Subcutaneous abdominal adipose tissue (tissue), 5 donors: ENCODE measurements around the gene TBC1D22B.

Source experiments
- H3K27ac ChIP-seq: one replicate; pipeline ENCODE4 v1.7.0; 2013; ENCODE audit warnings: low read depth, mild to moderate bottlenecking, inconsistent platforms, low read length, moderate library complexity
- H3K27me3 ChIP-seq, 5 donors: one replicate each; pipeline ENCODE4 v1.7.0; 2013; ENCODE audit warnings: low read length in 5 of 5, inconsistent platforms in 1 of 5; ENCODE audit not compliant: control insufficient read depth in 5 of 5, insufficient read depth in 4 of 5
- H3K36me3 ChIP-seq, 5 donors: one replicate each; pipeline ENCODE4 v1.7.0; 2013; ENCODE audit warnings: low read length in 5 of 5; ENCODE audit not compliant: control insufficient read depth in 5 of 5, insufficient read depth in 5 of 5
- H3K4me1 ChIP-seq, 5 donors: one replicate each; pipeline ENCODE4 v1.7.0; 2013; ENCODE audit warnings: low read length in 5 of 5, mild to moderate bottlenecking in 3 of 5, moderate library complexity in 1 of 5; ENCODE audit not compliant: control insufficient read depth in 5 of 5, insufficient read depth in 5 of 5
- H3K4me3 ChIP-seq, 5 donors: one replicate each; pipeline ENCODE4 v1.7.0; 2013; ENCODE audit warnings: low read length in 5 of 5, low read depth in 1 of 5
- H3K9ac ChIP-seq, 5 donors: one replicate each; pipeline ENCODE4 v1.7.0; 2013; ENCODE audit warnings: low read length in 5 of 5, mild to moderate bottlenecking in 4 of 5, moderate library complexity in 3 of 5
- H3K9me3 ChIP-seq, 5 donors: one replicate each; pipeline ENCODE4 v1.7.0; 2013; ENCODE audit warnings: low read length in 5 of 5; ENCODE audit not compliant: control insufficient read depth in 5 of 5
- donor health status: healthy.
- donor health status: healthy.
- donor health status: healthy.
- donor health status: healthy.
- donor health status: healthy.

Gene TBC1D22B

DNA sequence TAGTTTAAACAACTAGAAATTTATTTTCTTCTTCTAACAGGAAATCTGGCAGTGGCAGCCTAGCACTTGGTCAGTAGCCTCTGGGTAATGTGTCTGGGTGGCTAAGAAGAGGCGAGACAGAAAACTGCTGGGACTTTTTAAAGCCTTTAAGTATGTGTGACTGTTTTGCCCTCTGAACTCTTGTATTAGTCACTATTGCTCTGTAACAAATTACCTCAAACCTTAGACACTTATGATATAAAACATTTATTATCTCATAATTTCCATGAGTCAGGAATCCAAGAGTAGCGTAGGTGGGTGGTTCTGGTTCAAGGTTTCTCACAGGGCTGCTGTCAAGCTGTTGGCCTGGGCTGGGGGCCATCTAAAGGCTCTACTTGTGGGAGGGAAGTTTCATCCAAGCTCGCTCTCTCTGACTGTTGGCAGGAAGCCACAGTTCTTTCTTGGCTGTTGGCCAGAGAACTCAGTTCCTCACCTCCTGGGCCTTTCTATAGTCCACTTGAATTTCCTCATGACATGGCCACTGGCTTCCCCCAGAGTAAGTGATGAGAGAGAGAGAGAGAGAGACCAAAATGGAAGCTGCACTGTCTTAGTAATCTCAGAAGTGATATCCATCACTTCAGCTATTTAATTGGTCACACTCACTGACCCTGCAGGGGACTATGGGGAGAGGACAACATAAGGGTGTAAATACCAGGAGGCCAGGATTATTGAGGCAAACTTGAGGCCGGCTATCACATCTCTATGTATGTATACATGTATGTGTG, 17.4 kb upstream of the TBC1D22B start:
- Histone ChIP-seq H3K27ac (peak overlapping the region; percentile 72), H3K9me3 (no peaks in the 10 kb centered on the region), H3K4me1 (peaks cover 10 to 40% (median 34%) of the 10 kb centered on the region in 5 donors)

DNA sequence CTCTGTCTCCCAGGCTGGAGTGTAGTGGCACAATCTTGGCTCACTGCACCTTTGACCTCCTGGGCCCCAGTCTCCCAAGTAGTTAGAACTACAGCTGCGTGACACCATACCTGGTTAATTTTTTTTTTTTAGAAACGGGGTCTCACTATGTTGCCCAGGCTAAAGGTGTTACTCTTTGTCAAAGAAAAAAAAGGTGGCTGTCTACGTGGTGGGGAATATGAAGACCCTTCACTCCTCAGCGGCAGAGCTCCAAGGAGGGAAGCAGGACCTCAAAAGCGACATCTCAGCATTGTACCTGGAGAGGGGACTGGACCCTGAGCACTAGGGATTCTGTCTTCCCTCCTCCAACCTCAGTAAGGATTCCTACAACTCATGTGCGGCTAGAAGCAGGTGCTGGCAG, 16.4 kb upstream of the TBC1D22B start:
- H3K4me1 ChIP-seq: peaks cover 10 to 45% (median 40%) of the 10 kb centered on the region in 5 donors
- no peak overlapping the region for H3K27ac ChIP-seq
- H3K4me3 ChIP-seq: no peak overlapping the region

More for the DNA sequence above, 17.4 kb upstream of the TBC1D22B start:
- no peaks in the 10 kb centered on the region for H3K36me3 ChIP-seq
- H3K27me3 ChIP-seq: no peaks in the 10 kb centered on the region
- peak overlapping the region in 1 of 5 donors; percentile 87 for H3K9ac ChIP-seq
- H3K4me3 ChIP-seq: no peak overlapping the region

DNA sequence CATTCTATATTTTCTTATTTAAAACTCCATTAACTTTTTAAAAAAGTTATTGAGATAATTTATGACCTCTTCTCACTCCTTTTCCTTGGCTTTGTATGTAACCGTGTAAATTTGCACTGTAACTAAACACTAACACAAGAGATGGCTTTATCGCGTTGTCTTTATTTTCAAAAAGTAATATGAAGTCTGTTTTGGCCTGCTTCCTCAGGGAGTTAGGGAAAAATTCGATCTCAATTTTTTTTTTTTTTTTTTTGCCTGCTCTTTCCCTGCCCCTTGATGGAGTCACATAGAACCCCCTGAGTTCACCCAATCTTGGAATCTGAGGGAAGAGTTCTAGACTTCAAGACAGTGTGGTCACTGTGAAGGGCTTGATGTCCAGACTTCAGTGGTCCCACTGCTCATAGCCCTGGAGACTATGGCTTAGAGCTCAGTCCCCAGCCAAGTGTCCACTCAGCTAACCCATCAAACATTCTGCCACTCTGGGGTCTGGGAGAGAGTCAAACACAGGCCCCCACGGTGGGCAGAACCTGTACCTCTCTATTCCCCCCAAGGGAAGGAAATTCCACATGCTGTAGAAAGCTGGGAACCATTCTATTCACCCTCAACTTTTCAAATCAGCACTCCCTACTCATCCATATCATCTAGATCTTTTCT, 15.7 kb upstream of the TBC1D22B start:
- peak overlapping the region; percentile 66 for H3K27ac ChIP-seq
- H3K27me3 ChIP-seq: no peaks in the 10 kb centered on the region
- no peaks in the 10 kb centered on the region for H3K36me3 ChIP-seq
- no peak overlapping the region for H3K9ac ChIP-seq
- peaks cover 10 to 45% (median 43%) of the 10 kb centered on the region in 5 donors for H3K4me1 ChIP-seq
- no peaks in the 10 kb centered on the region for H3K9me3 ChIP-seq
- H3K4me3 ChIP-seq: no peak overlapping the region

More for the DNA sequence above, 16.4 kb upstream of the TBC1D22B start:
- Histone ChIP-seq H3K9ac (no peak overlapping the region), H3K9me3 (no peaks in the 10 kb centered on the region), H3K36me3 (no peaks in the 10 kb centered on the region), H3K27me3 (no peaks in the 10 kb centered on the region)

- H3K4me3 ChIP-seq: no peak overlapping the region
- H3K27me3 ChIP-seq: no peaks in the 10 kb centered on the region
- H3K9me3 ChIP-seq: no peaks in the 10 kb centered on the region
- peak overlapping the region in 1 of 5 donors; percentile 29 for H3K9ac ChIP-seq
- peak overlapping the region; percentile 66 for H3K27ac ChIP-seq
- peaks cover 10 to 45% (median 43%) of the 10 kb centered on the region in 5 donors for H3K4me1 ChIP-seq
- no peaks in the 10 kb centered on the region for H3K36me3 ChIP-seq
Observed at GRCh38 chr6:37242429-37243052, 15.0 kb upstream of the TBC1D22B start.

DNA sequence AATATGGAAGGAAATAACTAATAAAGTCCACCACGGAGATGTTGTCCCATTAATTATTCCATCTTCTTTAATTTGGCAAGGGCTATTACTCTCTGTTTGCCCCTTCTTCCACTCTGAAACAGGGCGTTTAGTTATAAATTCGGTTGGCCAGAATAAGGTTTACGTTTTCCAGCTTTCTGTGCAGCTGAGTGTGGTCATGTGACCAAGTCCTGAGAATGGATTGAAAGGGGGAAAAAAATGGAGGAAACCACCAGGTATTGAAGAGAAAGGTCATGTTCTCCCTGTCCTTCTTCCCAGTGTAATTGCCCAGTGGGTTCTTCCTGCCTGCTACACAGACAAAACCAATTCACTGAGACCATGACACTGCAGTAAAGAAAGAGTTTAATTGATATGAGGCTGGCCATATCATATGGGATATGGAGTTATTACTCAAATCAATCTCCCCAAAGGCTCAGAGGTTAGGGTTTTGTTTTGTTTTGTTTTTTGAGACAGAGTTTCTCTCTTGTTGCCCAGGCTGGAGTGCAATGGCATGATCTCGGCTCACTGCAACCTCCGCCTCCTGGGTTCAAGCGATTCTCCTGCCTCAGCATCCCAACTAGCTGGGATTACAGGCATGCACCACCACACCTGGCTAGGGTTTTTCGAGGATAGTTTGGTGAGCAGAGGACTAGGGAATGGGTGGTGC, 14.3 kb upstream of the TBC1D22B start:
- Histone ChIP-seq H3K36me3 (no peaks in the 10 kb centered on the region), H3K27ac (peak overlapping the region; percentile 71), H3K9me3 (no peaks in the 10 kb centered on the region), H3K27me3 (no peaks in the 10 kb centered on the region), H3K4me1 (peaks cover 12 to 45% (median 43%) of the 10 kb centered on the region in 5 donors), H3K4me3 (no peak overlapping the region), H3K9ac (peak overlapping the region in 1 of 5 donors; percentile 2)

DNA sequence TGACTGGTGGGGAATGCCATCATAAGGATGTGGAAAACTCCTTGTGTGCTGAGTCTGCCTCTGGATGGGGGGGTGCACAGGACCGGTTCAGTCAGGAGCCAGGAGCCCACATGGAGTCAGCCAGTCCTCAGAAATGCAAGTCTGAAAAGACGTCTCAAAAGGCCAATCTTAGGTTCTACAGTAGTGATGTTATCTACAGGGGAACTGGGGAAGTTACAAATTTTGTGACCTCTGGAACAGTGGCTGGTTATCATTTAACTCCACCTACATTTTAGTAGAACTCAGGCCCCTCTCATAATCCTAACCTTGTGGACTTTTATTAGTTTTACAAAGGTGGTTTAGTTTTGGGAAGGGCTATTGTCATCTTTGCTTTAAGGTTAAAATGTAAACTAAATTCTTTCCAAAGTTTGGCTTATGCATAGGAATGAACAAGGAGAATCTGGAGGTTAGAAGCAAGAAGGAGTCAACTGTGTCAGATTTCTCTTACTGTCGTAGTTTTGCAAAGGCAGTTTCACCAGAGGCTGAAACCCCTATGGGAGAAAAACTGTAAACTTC, 13.7 kb upstream of the TBC1D22B start:
- peak overlapping the region; percentile 71 for H3K27ac ChIP-seq
- peaks cover 12 to 45% (median 39%) of the 10 kb centered on the region in 5 donors for H3K4me1 ChIP-seq
- peak overlapping the region in 2 of 5 donors; percentile 2 for H3K9ac ChIP-seq
- no peaks in the 10 kb centered on the region for H3K27me3 ChIP-seq
- H3K36me3 ChIP-seq: no peaks in the 10 kb centered on the region
- no peaks in the 10 kb centered on the region for H3K9me3 ChIP-seq
- H3K4me3 ChIP-seq: no peak overlapping the region

- H3K9ac ChIP-seq: peak overlapping the region in 2 of 5 donors; percentile 2
- H3K4me1 ChIP-seq: peaks cover 12 to 40% (median 36%) of the 10 kb centered on the region in 5 donors
- H3K27ac ChIP-seq: peak overlapping the region; percentile 71
- no peaks in the 10 kb centered on the region for H3K27me3 ChIP-seq
- H3K36me3 ChIP-seq: no peaks in the 10 kb centered on the region
- H3K4me3 ChIP-seq: peak overlapping the region in 1 of 5 donors; percentile 7
- H3K9me3 ChIP-seq: no peaks in the 10 kb centered on the region
Observed at GRCh38 chr6:37244430-37245310, 12.9 kb upstream of the TBC1D22B start.

DNA sequence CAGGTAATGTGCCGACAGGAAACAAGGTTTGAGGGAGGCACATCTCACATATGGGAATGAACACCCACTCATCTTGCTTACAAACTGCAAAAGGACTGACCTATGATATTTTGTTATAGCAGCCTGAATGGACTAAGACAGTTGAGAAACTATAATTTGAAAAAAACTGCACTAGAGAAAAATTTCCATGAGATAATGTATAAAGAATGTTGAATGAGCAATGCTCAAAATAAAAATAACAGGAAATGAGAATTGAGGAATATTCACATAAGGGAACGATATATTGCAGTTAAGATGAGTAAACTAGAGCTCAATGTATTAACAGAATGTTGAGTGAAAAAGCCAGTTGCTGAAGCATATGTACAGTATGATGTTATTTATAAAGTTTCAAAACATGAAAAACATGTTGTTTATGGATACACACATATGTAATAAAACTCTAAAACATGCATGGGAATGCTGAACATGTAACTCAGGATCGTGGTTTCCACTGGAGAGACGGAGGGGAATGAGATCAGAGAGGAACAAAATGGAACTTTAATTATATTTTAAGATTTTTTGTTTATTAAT, 6.3 kb upstream of the TBC1D22B start:
- H3K27ac ChIP-seq: no peak overlapping the region
- H3K4me1 ChIP-seq: peaks cover 0 to 3% (median 0%) of the 10 kb centered on the region in 5 donors
- no peak overlapping the region for H3K9ac ChIP-seq
- H3K27me3 ChIP-seq: no peaks in the 10 kb centered on the region
- H3K36me3 ChIP-seq: no peaks in the 10 kb centered on the region
- H3K4me3 ChIP-seq: no peak overlapping the region
- H3K9me3 ChIP-seq: no peaks in the 10 kb centered on the region
